ENCODE measurements around the gene ADAMTS20.

- TF ChIP-seq CTCF (IDR thresholded peaks at IDR 0.05) (no peak), POLR2AphosphoS5 (IDR thresholded peaks at IDR 0.05) (no peak), POLR2A (IDR thresholded peaks at IDR 0.05) (no peak)
Observed at GRCh38 chr12:43556057-43556456, 4.1 kb upstream of the ADAMTS20 start.

All from breast epithelium (tissue), 3 donors.